ENCODE data around the gene SYTL3. TPM values are rescaled to one million over a fixed set of nuclear protein-coding genes. Genes with fewer than 3 reads are reported as not detected.

SYTL3 gene
- total RNA-seq, 1 experiment from 2014 or later: 0.09 TPM

DNA sequence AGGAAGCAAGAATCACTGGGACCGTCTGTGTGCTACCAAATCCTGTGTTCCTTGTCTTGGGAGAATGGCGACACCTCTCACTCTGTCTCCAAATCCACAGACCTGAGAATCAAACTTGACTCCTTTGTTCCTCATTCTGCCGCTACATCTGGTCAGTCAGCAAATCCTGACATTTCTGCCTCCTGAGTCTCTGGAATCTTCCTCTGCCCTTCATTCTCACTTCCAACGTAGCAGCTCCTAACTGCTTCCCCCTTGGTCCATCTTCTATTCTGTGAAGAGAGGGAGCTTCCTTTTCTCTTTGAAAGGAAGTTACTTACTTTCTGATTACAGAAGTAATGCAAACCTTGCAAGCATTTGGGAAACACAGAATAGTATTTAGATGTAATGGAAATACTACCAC is 37.7 kb downstream of the SYTL3 start:
- no peak overlapping the region for H3K27ac Mint-ChIP-seq
- no CpG with 5 or more reads among the region's 4 CpGs for WGBS (ENCODE audit: extremely low coverage, insufficient read length, low lambda C conversion rate)

More for the DNA sequence above, 37.7 kb downstream of the SYTL3 start:
- Histone ChIP-seq H3K79me2 (ENCODE audit: insufficient read depth, low read length) (no peaks in the 10 kb centered on the region), H3K18ac (ENCODE audit: insufficient read length, low read depth, low read length) (no peak overlapping the region), H3K27me3 (ENCODE audit: insufficient read depth, low read length) (no peaks in the 10 kb centered on the region), H2BK5ac (ENCODE audit: insufficient read length, low read length) (no peak overlapping the region), H4K5ac (ENCODE audit: insufficient read length, low read depth, low read length) (no peak overlapping the region), H3K4ac (ENCODE audit: low read depth, low read length) (no peak overlapping the region), H3K9ac (ENCODE audit: extremely low read depth, insufficient read length, low read length) (no peak overlapping the region), H3K79me1 (ENCODE audit: insufficient read depth, low read depth, low read length, poor library complexity, severe bottlenecking) (no peaks in the 10 kb centered on the region), H3K4me1 (ENCODE audit: insufficient read depth, low read length) (no peaks in the 10 kb centered on the region), H2AK5ac (ENCODE audit: insufficient read length, low read length) (no peak overlapping the region), H2BK15ac (ENCODE audit: low read depth, low read length) (no peak overlapping the region), H4K8ac (replicated peaks; ENCODE audit: insufficient read length, low read depth, low read length) (no peak overlapping the region), H2BK120ac (ENCODE audit: low read depth, low read length, poor library complexity, severe bottlenecking) (no peak overlapping the region), H3K23me2 (ENCODE audit: insufficient read length, low read depth, low read length, poor library complexity, severe bottlenecking) (no peaks in the 10 kb centered on the region), H3K23ac (ENCODE audit: insufficient read length, low read depth, low read length) (no peak overlapping the region), H4K91ac (ENCODE audit: insufficient read length, low read depth, low read length) (no peak overlapping the region), H3K4me2 (ENCODE audit: insufficient read depth, insufficient read length, low read length) (no peak overlapping the region), H3T11ph (ENCODE audit: low read length) (no peak overlapping the region), H3K27ac (ENCODE audit: insufficient read length, low read depth, low read length) (no peak overlapping the region), H3K9me3 (ENCODE audit: control insufficient read depth, low read depth, low read length) (no peaks in the 10 kb centered on the region), H4K20me1 (ENCODE audit: control insufficient read depth, insufficient read depth, insufficient read length) (no peaks in the 10 kb centered on the region), H3K56ac (ENCODE audit: insufficient read length, low read depth, low read length) (no peak overlapping the region), H2AFZ (ENCODE audit: low read length) (no peak overlapping the region), H2BK20ac (ENCODE audit: low read depth, low read length, poor library complexity, severe bottlenecking) (no peak overlapping the region), H2BK12ac (ENCODE audit: insufficient read length, low read depth, low read length) (no peak overlapping the region), H3K14ac (ENCODE audit: insufficient read depth, low read length) (no peak overlapping the region)
- no peak overlapping the region for H3K4me3 Mint-ChIP-seq
- no peak for DNase-seq
- H3K27me3 Mint-ChIP-seq (ENCODE audit: low read depth): no peaks in the 10 kb centered on the region
- TF ChIP-seq, protein P1, sequence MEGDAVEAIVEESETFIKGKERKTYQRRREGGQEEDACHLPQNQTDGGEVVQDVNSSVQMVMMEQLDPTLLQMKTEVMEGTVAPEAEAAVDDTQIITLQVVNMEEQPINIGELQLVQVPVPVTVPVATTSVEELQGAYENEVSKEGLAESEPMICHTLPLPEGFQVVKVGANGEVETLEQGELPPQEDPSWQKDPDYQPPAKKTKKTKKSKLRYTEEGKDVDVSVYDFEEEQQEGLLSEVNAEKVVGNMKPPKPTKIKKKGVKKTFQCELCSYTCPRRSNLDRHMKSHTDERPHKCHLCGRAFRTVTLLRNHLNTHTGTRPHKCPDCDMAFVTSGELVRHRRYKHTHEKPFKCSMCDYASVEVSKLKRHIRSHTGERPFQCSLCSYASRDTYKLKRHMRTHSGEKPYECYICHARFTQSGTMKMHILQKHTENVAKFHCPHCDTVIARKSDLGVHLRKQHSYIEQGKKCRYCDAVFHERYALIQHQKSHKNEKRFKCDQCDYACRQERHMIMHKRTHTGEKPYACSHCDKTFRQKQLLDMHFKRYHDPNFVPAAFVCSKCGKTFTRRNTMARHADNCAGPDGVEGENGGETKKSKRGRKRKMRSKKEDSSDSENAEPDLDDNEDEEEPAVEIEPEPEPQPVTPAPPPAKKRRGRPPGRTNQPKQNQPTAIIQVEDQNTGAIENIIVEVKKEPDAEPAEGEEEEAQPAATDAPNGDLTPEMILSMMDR (conservative IDR thresholded peaks at IDR 0.05): no peak
- H3K36me3 Mint-ChIP-seq (ENCODE audit: insufficient read depth in 1 of 3, low read depth in 3 of 3): no peaks in the 10 kb centered on the region
- peaks cover 6 to 8% of the 10 kb centered on the region in 2 experiments for H3K4me1 Mint-ChIP-seq
- H3K9me3 Mint-ChIP-seq: no peaks in the 10 kb centered on the region

All from H9 (cell line).